ENCODE data around the gene COPS3.

DNA sequence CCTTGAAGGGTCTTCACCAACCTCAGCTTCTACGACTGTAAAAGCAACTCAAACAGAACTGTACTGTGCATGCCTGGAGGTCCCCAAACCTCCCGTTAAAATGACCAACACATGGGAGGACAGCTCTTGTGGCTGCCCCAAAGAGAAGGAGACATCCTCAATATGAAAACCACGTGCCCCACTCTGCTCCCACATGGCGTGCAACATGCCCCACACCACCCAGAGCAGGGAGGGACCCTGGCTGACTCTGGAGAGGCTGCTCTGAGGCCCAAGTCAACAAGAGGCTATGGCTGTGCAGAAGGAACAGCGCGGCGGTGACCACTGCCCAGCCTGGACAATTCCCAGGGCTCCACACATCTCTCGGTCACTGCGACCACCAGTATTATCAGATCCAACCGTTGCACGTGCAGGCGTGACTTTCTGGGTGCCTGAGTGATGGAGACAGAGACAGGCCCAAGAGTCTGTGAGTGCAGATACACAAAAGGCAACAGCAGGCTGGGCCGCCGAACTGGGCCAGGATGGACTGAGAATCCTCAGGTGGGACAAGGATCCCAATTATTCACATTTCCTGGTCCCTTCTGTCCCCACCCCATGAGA, 76.3 kb downstream of the COPS3 start:
- TF ChIP-seq POLR2AphosphoS5 (IDR thresholded peaks at IDR 0.05) (no peak), EP300 (conservative IDR thresholded peaks at IDR 0.05; ENCODE audit: poor library complexity, severe bottlenecking) (no peak)
- TF ChIP-seq, protein P1, sequence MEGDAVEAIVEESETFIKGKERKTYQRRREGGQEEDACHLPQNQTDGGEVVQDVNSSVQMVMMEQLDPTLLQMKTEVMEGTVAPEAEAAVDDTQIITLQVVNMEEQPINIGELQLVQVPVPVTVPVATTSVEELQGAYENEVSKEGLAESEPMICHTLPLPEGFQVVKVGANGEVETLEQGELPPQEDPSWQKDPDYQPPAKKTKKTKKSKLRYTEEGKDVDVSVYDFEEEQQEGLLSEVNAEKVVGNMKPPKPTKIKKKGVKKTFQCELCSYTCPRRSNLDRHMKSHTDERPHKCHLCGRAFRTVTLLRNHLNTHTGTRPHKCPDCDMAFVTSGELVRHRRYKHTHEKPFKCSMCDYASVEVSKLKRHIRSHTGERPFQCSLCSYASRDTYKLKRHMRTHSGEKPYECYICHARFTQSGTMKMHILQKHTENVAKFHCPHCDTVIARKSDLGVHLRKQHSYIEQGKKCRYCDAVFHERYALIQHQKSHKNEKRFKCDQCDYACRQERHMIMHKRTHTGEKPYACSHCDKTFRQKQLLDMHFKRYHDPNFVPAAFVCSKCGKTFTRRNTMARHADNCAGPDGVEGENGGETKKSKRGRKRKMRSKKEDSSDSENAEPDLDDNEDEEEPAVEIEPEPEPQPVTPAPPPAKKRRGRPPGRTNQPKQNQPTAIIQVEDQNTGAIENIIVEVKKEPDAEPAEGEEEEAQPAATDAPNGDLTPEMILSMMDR (IDR thresholded peaks at IDR 0.05; ENCODE audit: poor library complexity, severe bottlenecking), result no peak
